Astrocyte (in vitro differentiated cells and primary cell): ENCODE measurements around the gene TREX2.

Experiments used
- CTCF ChIP-seq: IDR thresholded peaks from 2 replicates; pipeline ENCODE4 v1.5.1; 2011; ENCODE audit warnings: low read depth, mild to moderate bottlenecking, inconsistent platforms, low read length, moderate library complexity; ENCODE audit not compliant: insufficient read depth
- EZH2 ChIP-seq: IDR thresholded peaks from 2 replicates; pipeline ENCODE4 v1.6.1; 2012; ENCODE audit warnings: mild to moderate bottlenecking, low read length, inconsistent platforms; ENCODE audit not compliant: insufficient read depth

- no peak for TF ChIP-seq CTCF
- TF ChIP-seq EZH2, result no peak
These were observed 24.8 kb downstream of the TREX2 start for GRCh38 chrX:153420851-153421599.
